Sigmoid colon (tissue), 7 donors: ENCODE measurements around the gene GNB5. TPM values are rescaled to one million over a fixed set of nuclear protein-coding genes. Genes with fewer than 3 reads are reported as not detected.

Experiments used
- DNase-seq: peaks from one replicate; pipeline ENCODE4 v3.0.0-alpha.2; 2019
- H3K27ac ChIP-seq, 4 donors: fragments of 200-600 bp; sonication (generic); one replicate each; pipeline ENCODE4 v1.5.1; 2016 to 2019; ENCODE audit warnings: mild to moderate bottlenecking in 1 of 4
- H3K27me3 ChIP-seq, 3 donors: fragments of 200-600 bp; sonication (generic); one replicate each; pipeline ENCODE4 v1.5.1; 2019; ENCODE audit warnings: mild to moderate bottlenecking in 1 of 3
- H3K36me3 ChIP-seq, 4 donors: fragments of 200-600 bp; sonication (generic); one replicate each; pipeline ENCODE4 v1.5.1; 2016 to 2019
- H3K4me1 ChIP-seq, 4 donors: fragments of 200-600 bp; sonication (generic); one replicate each; pipeline ENCODE4 v1.5.1; 2017 to 2019
- H3K4me3 ChIP-seq, 4 donors: fragments of 200-600 bp; sonication (generic); one replicate each; pipeline ENCODE4 v1.5.1; 2017 to 2019; ENCODE audit warnings: mild to moderate bottlenecking in 2 of 4, moderate library complexity in 1 of 4
- H3K9me3 ChIP-seq, 4 donors: fragments of 200-600 bp in 3 of 4; sonication (generic) in 3 of 4; one replicate each; pipeline versions ENCODE4 v1.5.1 to v1.6.1; 2013 to 2019
- EP300 ChIP-seq, 4 donors: sonication (generic); formaldehyde crosslinking; IDR thresholded peaks; one replicate each; pipeline ENCODE4 v1.6.1; 2017; ENCODE audit warnings: antibody characterized with exemption in 4 of 4
- POLR2A ChIP-seq, 2 donors: fragments of 450-650 bp; IDR thresholded peaks; one replicate each; pipeline ENCODE4 v1.6.1; 2016; ENCODE audit warnings: antibody characterized with exemption in 2 of 2, mild to moderate bottlenecking in 2 of 2, moderate library complexity in 2 of 2
- POLR2AphosphoS5 ChIP-seq, 4 donors: sonication (generic); formaldehyde crosslinking; IDR thresholded peaks; one replicate each; pipeline ENCODE4 v1.6.1; 2017; ENCODE audit warnings: antibody characterized with exemption in 4 of 4
- WGBS, 2 donors: extraction: QIAGEN DNeasy Blood & Tissue Kit; methylation state at CpG; one replicate each; pipeline ENCODE4 v1.1.7; 2013; 5-methylcytosine and 5-hydroxymethylcytosine counted together
- intact Hi-C: fragments of 100-400 bp; cut with DNase I; formaldehyde crosslinking; loops from one replicate; pipeline ENCODE4 v1.15.1; 2023
- polyA plus RNA-seq, 3 donors: library from polyadenylated mRNA; stranded (reverse); fragments of 200-250 nt; gene quantifications; one replicate each; pipeline ENCODE4 v1.2.3, GENCODE V29; 2013
- total RNA-seq, 4 donors: library from RNA; depleted of rRNA; stranded (reverse); fragments of >200 nt; gene quantifications; one replicate each; pipeline ENCODE4 v1.1.0, GENCODE V29; 2016
- TF ChIP-seq, protein P1 (sequence below), 4 experiments: fragments of 450-650 bp in 3 of 4; fragments of 200-600 bp in 1 of 4; IDR thresholded peaks; one replicate each; pipeline ENCODE4 v1.5.1; 2016 to 2019; ENCODE audit warnings: antibody characterized with exemption in 4 of 4, mild to moderate bottlenecking in 3 of 4, moderate library complexity in 2 of 4
- donor health status: healthy with polysubstance abuse.
- donor health status: Bipolar disorder and iron deficiency.
- donor health status: healthy.

Gene GNB5
- total and polyA plus RNA-seq, 7 donors, result 7.8 to 39.9 (median 31.9) TPM

DNA sequence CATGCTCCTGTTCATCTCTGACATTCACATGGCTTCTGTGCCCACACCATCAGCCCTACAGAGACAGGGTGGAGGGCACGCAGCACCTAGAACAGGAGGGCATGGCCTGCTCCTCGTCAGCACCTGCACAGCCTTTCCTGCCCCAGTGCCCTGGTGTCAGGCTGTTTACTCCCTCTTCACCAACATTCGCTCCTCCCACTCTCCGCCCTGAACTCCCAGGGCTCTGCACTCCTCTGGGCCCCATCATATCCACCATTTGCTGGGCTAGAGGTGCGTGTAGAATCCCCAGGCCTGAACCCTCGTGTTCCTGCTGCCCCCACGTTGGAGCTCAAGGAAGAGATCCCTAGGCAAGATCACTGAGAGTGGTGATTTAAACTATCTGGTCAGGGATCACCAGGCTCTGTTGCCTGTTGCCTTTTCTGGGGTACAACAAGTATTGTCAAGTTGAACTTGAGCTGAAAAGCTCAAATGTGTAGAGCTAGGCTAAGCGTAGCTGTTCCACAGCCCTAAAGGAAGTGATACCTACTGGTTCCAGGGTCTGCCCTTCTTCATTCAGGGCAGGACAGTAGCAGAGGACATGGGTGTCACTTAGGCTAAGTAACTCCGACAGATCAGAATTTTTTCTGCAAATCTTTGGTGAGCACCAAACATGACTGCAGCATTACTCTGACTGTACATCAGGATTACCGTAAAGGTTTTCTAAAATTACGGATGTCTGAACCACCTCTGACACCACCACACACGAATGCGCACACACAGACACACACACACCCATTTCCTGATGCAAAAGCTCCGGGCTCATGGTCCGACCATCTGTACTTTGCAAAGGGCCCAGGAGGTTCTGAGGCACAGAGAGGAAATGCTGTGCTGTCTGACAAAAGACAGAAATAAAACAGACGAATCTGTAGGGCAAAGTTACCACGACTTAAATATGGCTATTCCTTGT lies 43.7 kb upstream of the GNB5 start:
- no peak for DNase-seq
- Histone ChIP-seq H3K9me3 (no peaks in the 10 kb centered on the region), H3K27me3 (no peaks in the 10 kb centered on the region), H3K4me1 (no peaks in the 10 kb centered on the region), H3K4me3 (no peak overlapping the region), H3K36me3 (no peaks in the 10 kb centered on the region), H3K27ac (no peak overlapping the region)
- 47 to 65% methylated on average over 17 of the region's 17 CpGs for WGBS, 2 donors
- intact Hi-C loops, result no loop called here
- TF ChIP-seq, protein P1, sequence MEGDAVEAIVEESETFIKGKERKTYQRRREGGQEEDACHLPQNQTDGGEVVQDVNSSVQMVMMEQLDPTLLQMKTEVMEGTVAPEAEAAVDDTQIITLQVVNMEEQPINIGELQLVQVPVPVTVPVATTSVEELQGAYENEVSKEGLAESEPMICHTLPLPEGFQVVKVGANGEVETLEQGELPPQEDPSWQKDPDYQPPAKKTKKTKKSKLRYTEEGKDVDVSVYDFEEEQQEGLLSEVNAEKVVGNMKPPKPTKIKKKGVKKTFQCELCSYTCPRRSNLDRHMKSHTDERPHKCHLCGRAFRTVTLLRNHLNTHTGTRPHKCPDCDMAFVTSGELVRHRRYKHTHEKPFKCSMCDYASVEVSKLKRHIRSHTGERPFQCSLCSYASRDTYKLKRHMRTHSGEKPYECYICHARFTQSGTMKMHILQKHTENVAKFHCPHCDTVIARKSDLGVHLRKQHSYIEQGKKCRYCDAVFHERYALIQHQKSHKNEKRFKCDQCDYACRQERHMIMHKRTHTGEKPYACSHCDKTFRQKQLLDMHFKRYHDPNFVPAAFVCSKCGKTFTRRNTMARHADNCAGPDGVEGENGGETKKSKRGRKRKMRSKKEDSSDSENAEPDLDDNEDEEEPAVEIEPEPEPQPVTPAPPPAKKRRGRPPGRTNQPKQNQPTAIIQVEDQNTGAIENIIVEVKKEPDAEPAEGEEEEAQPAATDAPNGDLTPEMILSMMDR (IDR thresholded peaks at IDR 0.05), result no peak
- TF ChIP-seq POLR2AphosphoS5 (IDR thresholded peaks at IDR 0.05) (no peak), POLR2A (IDR thresholded peaks at IDR 0.05) (no peak), EP300 (IDR thresholded peaks at IDR 0.05) (no peak)

GRCh38 chr15:52233405-52233804 lies 42.2 kb upstream of the GNB5 start:
- Histone ChIP-seq H3K9me3 (no peaks in the 10 kb centered on the region), H3K4me1 (no peaks in the 10 kb centered on the region), H3K36me3 (no peaks in the 10 kb centered on the region), H3K27ac (no peak overlapping the region), H3K4me3 (no peak overlapping the region), H3K27me3 (no peaks in the 10 kb centered on the region)
- 38 to 40% methylated on average over 4 of the region's 4 CpGs for WGBS, 2 donors
- no peak for DNase-seq
- intact Hi-C loops, result no loop called here
- TF ChIP-seq POLR2A (IDR thresholded peaks at IDR 0.05), result no peak
- no peak for TF ChIP-seq EP300 (IDR thresholded peaks at IDR 0.05)
- no peak for TF ChIP-seq POLR2AphosphoS5 (IDR thresholded peaks at IDR 0.05)
- TF ChIP-seq, protein P1 (IDR thresholded peaks at IDR 0.05), result no peak

GRCh38 chr15:52232327-52232726 lies 41.1 kb upstream of the GNB5 start:
- WGBS, 2 donors, result 32 to 77% methylated on average over 1 of the region's 1 CpG
- H3K36me3 ChIP-seq, result no peaks in the 10 kb centered on the region
- no peak overlapping the region for H3K27ac ChIP-seq
- TF ChIP-seq POLR2AphosphoS5 (IDR thresholded peaks at IDR 0.05), result no peak
- no peak for TF ChIP-seq EP300 (IDR thresholded peaks at IDR 0.05)
- TF ChIP-seq, protein P1 (IDR thresholded peaks at IDR 0.05), result no peak
- TF ChIP-seq POLR2A (IDR thresholded peaks at IDR 0.05), result no peak
- no peak overlapping the region for H3K4me3 ChIP-seq
- no peaks in the 10 kb centered on the region for H3K27me3 ChIP-seq
- no peaks in the 10 kb centered on the region for H3K9me3 ChIP-seq
- DNase-seq, result no peak
- intact Hi-C loops, result no loop called here
- H3K4me1 ChIP-seq, result no peaks in the 10 kb centered on the region

DNA sequence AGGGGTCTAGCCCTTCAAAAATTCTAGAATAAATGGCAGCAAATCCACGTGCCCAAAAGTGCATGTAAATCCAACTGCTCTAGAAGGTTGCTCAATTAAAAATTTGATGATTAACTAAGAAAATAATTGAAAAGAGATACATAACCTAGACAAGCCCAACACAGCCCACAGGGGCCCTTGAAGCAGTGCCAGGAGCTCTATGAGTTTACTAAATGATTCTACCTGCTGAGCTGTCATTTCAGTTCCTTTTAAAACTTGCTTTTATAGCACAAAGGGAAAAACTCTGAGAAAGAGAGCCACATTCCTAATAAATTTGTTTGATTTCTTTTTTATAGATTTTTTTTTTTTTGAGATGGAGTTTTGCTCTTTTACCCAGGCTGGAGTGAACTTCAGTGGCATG lies 38.9 kb upstream of the GNB5 start:
- intact Hi-C loops, result no loop called here
- H3K27ac ChIP-seq, result no peak overlapping the region
- H3K36me3 ChIP-seq, result no peaks in the 10 kb centered on the region
- no peak overlapping the region for H3K4me3 ChIP-seq
- no peaks in the 10 kb centered on the region for H3K27me3 ChIP-seq
- no peak for DNase-seq
- no peaks in the 10 kb centered on the region for H3K9me3 ChIP-seq
- no peak for TF ChIP-seq POLR2A (IDR thresholded peaks at IDR 0.05)
- TF ChIP-seq POLR2AphosphoS5 (IDR thresholded peaks at IDR 0.05), result no peak
- TF ChIP-seq, protein P1 (IDR thresholded peaks at IDR 0.05), result no peak
- no peak for TF ChIP-seq EP300 (IDR thresholded peaks at IDR 0.05)
- 62 to 84% methylated on average over 1 of the region's 1 CpG for WGBS, 2 donors
- no peaks in the 10 kb centered on the region for H3K4me1 ChIP-seq
